Activated CD4-positive, CD25-positive, alpha-beta regulatory T cell treated with anti-CD3 and anti-CD28 coated beads, Interleukin-2, amount 50 U/mL, for 24 hours (primary cell): ENCODE measurements around the gene METTL26.
A peak's percentile ranks its signal among the peaks of the same experiment; 100 is the strongest.

Experiments
- ATAC-seq, 2 donors: fragments of 150-1000 bp; cut with Tn5 transposase; one replicate each; pipeline ENCODE4 v1.10.0; 2021; ENCODE audit warnings: mild to moderate bottlenecking in 1 of 2, moderate library complexity in 1 of 2

Gene METTL26

GRCh38 chr16:595094-595528, 41.0 kb downstream of the METTL26 start:
- ATAC-seq = no peak

- no peak for ATAC-seq
Measured at GRCh38 chr16:593807-594206, 42.3 kb downstream of the METTL26 start.

- no peak for ATAC-seq
Measured at GRCh38 chr16:593406-593805, 42.7 kb downstream of the METTL26 start.

- ATAC-seq = no peak
Measured at GRCh38 chr16:592518-593306, 43.4 kb downstream of the METTL26 start.

- ATAC-seq = no peak
Measured at GRCh38 chr16:591892-592517, 44.1 kb downstream of the METTL26 start.

- no peak for ATAC-seq
Measured at GRCh38 chr16:591231-591630, 44.9 kb downstream of the METTL26 start.

- no peak for ATAC-seq
Measured at GRCh38 chr16:590815-591200, 45.3 kb downstream of the METTL26 start.

GRCh38 chr16:590188-590814, 45.8 kb downstream of the METTL26 start:
- ATAC-seq = no peak

GRCh38 chr16:589658-590187, 46.4 kb downstream of the METTL26 start, which contains the start of gene RAB40C:
Gene RAB40C, plus strand, starts transcription at chr16:590066. Its CDS starts 226 bp downstream, at chr16:590292.
- ATAC-seq = peak; percentile 84 to 85

GRCh38 chr16:588889-589657, 47.0 kb downstream of the METTL26 start:
- peak; percentile 70 to 74 for ATAC-seq

- ATAC-seq = peak; percentile 27 to 28
Measured at GRCh38 chr16:588639-588888, 47.5 kb downstream of the METTL26 start.

- no peak for ATAC-seq
Measured at GRCh38 chr16:586645-587590, 49.2 kb downstream of the METTL26 start.

- no peak for ATAC-seq
Measured at GRCh38 chr16:586047-586644, 50.0 kb downstream of the METTL26 start.

- no peak for ATAC-seq
Measured at GRCh38 chr16:585351-585750, 50.8 kb downstream of the METTL26 start.
